Activated CD4-positive, CD25-positive, alpha-beta regulatory T cell treated with anti-CD3 and anti-CD28 coated beads, Interleukin-2, amount 50 U/mL, for 72 hours (primary cell): ENCODE results near the gene APOA1.

ENCODE experiments used
- DNase-seq: peaks from one replicate; pipeline ENCODE4 v3.0.0; 2021

Gene APOA1

DNA sequence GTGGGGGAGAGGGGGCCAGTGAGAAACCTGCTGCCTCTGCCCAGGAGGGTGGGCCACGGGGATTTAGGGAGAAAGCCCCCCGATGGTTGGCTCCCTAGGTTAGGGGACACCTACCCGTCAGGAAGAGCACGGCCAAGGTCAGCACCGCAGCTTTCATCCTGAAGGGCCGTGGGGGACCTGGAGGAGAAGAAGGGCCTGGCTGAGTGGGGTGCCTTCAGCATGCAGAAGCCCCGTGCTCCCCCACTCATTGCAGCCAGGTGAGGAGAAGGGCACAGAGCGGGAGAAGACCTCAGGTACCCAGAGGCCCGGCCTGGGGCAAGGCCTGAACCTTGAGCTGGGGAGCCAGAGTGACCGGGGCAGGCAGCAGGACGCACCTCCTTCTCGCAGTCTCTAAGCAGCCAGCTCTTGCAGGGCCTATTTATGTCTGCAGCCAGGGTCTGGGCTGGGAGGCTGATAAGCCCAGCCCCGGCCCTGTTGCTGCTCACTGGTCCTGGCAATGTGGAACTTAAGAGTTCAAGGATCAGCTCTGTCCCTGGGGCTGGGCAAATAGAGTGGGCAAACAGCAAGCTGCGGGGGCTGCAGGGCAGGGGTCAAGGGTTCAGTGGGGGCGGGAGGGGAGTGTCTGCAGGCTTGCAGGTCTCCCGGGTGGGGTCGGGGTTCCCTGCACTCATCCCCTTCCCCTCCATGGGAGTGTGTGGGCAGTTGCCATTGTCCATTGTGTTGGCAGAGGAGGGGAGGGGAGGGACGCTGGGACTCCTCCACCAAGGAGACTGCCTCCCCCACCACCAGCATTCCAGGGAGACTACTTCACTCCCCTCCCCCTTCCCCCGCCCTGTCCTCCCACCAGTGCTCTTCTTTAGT lies at the start of gene APOA1:
Gene APOA1 (minus strand): TSS at position 392 of the 861 bp plus-strand sequence. CDS start 235 bp downstream, at position 157.
- DNase-seq, result no peak

- no peak for DNase-seq
Measured at GRCh38 chr11:116885951-116886655, 48.7 kb upstream of the APOA1 start.

GRCh38 chr11:116882386-116882785 lies 45.0 kb upstream of the APOA1 start:
- DNase-seq, result no peak

DNA sequence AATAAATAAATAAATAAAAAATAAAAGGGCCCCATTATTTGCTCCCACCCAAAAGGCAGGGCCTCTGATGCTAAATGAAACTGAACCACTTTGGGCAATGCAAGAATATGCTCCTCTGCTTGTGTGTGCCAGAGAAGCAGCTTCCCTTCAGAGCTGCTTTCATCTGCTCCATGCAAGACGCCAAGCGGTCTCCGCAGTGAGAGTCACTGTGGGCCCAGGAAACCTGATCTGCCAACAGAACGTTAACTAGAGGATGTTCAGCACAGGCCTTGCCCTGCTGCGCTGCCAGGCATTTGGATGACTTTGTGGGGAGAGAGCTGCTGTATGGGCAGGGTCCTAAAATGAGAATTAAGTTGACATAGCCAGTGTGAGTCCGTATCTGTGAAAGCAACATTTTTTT lies 43.7 kb upstream of the APOA1 start:
- DNase-seq, result no peak

GRCh38 chr11:116879800-116880625 lies 42.6 kb upstream of the APOA1 start:
- no peak for DNase-seq

DNA sequence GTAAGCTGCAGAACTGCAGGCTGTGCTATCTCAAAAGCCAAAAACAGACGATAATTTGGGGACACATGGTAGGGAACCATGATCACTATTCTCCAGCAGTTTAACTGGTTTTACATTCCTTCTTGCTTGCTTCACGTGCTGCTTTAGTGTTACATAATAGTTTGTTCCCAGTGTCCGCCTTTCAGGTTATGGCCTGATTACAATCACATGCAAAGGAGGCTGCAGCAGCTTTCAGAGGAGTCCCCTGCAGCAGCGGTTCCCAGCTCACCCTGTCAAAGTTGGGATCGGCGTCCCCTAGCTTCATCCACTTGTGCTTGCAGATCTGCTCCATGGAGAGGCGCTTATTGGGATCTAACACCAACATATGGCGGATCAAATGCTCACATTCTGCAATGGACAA lies 39.2 kb upstream of the APOA1 start:
- DNase-seq, result no peak

DNA sequence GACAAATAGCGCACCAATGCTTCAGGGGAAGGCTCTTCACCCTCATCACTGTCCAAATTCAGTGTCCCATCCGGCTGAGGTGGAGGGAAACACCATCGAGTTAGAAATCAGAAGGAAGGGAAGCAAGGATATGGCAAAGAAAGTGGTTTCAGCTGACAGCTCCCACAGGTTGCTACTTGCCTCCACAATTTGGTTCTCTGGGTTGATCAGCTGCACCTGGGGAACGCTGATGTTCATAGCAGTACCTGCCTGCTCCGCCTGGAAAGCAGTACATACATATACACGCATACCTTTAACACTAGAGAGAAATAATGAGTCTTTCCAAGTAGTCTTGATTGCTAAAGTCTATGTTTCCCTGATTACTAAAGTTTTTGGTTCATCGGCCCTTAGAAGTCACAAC lies 37.8 kb upstream of the APOA1 start:
- DNase-seq, result no peak

DNA sequence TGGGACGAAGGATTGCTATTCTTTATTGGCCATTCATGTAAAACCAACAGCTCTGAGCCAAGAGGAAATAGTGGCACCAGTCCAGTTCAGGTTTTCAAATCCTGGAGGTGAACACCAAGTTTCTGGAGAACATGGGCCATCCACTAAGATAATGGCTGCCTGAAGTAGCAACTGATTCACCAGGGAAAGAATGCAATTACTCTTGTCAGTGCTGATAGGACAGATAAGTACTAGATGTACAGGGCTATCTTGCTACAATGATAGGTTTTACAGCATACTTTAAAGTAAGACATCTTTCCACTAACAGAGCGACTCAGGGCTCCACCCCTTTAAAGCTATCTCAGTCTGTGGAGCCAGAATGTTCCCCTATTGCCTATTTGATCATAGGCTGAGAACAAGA lies 36.8 kb upstream of the APOA1 start:
- DNase-seq, result no peak

DNA sequence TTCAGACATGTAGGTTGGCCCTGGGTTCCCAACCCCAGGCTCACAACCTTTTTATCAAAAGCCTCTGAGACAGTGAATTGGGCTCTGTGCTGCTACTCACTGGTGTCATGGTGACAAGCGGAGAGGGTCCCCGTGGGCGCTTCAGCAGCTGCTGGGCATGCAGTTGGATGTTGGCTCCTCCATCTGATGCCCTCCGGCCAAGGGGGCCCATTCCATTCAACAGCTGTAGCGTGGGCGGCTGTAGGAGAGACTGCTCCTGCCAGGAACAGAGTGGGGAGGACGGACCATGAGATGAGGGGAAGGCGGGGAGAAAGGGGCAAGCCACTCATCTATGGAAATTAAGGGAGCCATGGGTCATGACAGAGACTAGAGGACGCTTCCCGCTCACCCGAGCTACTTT lies 36.0 kb upstream of the APOA1 start:
- no peak for DNase-seq

DNA sequence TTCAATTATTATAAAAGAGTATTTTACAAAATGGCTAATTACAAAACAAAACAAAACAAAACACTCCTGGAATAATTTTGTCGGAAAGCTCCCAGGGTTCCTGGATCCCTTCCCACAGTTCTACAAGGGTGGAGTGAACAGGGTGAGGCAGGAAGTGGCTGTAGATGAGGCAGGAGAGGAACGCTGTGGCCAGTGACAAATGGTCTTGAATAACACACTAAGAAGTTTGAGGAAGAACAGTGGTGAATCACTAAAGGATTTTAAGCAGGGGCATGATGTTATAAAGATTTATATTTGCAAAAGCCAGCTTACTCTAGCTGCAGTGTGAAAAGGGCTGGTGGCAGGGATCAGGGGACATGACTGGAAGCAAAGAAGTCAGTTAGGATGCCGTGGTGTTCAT lies 33.8 kb upstream of the APOA1 start:
- no peak for DNase-seq

GRCh38 chr11:116870054-116870453 lies 32.6 kb upstream of the APOA1 start:
- no peak for DNase-seq

GRCh38 chr11:116869610-116870009 lies 32.2 kb upstream of the APOA1 start:
- DNase-seq, result no peak

- no peak for DNase-seq
Measured at GRCh38 chr11:116868066-116868465, 30.6 kb upstream of the APOA1 start.

DNA sequence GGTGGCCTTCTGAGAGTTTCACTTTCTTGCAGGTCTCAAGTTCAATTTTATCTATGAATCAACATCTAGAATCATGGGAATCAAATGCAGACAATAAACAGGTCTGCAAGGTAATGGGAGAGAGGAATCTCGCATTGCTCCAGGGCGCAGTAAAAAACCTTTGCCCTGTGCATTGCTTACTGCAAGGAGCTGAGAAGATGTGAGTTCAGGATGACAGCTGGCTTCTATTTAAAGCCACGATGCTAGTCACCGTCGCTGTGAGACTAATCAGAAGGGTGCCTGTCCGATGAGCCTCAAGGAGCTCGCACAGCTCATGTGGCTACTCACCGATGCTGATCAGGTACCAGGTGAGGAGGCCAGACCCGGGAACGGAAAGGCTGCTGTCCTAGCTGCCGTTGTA lies 30.2 kb upstream of the APOA1 start:
- no peak for DNase-seq

DNA sequence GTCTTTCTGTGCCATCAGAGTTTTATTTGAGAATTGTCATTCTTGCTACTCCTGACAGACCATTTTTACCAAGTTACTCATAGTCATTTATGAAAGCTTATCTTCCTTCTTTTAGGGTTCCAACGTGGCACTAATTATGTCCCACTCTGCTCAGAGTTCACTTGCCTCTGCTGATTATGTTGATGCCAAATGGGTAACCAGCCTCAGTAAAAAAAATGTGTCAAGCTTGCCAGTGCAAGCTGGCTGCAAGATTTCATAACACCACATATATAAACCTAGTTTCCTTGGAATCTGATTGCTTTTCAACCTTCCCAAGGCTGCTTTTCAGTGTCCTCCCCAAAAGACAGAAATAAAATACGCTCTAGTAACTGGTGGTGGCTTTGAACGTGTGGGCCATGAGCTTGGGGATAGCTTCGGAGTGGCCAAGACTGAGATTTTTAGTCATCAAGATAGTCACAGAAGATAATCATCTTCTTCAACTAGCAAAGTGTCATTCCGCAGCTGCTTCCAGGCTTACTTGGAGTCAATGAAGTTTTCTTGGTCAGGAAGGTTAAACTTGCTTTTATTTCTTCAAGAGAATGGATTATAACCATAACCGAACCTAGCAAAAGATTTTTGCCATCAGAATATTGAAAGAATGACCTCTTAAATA lies 29.5 kb upstream of the APOA1 start:
- no peak for DNase-seq

DNA sequence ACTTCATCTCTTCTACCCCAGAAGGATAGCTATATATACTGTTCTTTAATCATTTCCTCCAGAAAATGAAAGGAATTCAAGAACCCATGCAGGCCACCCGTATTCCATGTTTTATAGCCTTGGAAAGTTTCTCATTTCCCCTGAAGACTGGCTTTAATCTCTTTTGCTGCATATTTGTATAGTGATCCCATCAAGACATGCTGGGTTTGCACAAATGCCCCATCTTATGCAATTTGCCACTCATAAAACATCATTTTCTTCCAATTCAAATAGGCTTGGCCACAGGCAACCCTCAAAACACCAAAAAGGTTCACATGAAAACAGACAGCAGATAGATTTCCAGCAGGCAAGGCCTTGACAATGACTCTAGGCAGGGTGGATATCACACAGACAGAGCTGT lies 28.3 kb upstream of the APOA1 start:
- no peak for DNase-seq

GRCh38 chr11:116864531-116864930 lies 27.1 kb upstream of the APOA1 start:
- DNase-seq, result no peak

- no peak for DNase-seq
Measured at GRCh38 chr11:116862951-116863350, 25.5 kb upstream of the APOA1 start.

DNA sequence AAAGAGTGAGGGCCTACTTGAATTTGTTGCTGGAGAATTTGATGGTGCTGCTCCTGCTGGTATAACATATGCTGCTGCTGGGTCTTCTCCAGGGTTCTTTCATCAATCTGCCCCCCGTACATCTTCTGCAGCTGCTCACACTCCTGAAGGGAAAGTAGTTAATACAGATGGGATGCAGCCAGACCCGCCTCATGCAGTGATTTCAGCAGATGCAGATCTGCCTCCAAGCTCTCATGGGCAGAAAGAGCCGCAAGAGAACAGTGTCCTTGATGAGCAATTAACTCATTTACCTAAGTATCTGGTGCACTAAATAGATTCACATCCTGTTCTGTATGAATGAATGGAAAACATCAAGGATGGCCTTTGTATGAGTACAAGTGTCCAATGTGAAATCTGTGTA lies 24.8 kb upstream of the APOA1 start:
- DNase-seq, result no peak

- DNase-seq, result no peak
Measured at GRCh38 chr11:116861539-116861938, 24.1 kb upstream of the APOA1 start.

DNA sequence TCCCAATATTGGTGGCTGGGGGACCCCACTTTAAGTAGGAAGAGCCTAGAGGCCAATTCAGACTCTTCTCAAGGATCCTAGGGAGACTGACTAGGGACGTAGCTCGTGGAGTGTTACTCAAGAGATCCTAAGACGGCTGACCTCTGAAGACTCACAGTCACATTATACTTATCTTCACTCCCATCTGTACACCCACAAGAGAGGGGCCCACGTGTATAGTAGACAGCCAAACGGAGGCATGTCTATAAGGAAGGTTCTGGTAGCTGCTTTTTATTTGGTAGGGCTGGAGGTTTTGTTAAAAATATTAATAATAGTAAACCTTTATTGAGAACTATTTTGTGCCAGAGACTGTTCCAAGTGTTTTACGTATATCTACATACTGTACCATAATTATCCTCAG lies 22.9 kb upstream of the APOA1 start:
- DNase-seq, result no peak

- DNase-seq, result no peak
Measured at GRCh38 chr11:116859175-116859574, 21.8 kb upstream of the APOA1 start.

DNA sequence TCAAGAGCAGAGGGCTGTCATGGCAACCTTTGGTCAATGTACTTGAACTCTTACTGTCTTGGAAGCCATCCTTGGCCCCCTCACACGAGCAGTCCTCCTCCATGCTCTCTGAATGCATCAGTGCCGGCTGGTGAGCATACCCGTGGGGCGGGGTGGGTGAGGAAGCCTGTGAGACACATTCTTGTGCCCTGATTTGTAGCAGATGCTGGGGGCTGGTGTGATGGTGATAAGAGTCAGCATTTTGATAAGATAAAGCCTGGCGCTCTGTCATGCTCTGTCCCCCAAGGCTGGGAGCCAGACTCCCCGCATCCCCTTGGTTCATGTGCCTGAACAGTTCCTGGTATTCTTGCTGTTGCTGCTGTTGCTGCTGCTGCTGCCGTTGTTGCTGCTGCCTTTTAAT lies 20.5 kb upstream of the APOA1 start:
- DNase-seq, result no peak
